GM12891 (cell line): Measurements from ENCODE around the gene FBF1.
"Not testable (repeated sequence)": the region's sequence is repeated elsewhere in the genome, so short reads cannot be mapped to it uniquely, and the experiment has no call there.

ENCODE experiments used
- DNase-seq: peaks from one replicate; pipeline ENCODE4 v3.0.0; 2011; ENCODE audit warnings: low spot score; ENCODE audit not compliant: insufficient read length
- FAIRE-seq: peaks from 2 replicates; lab custom pipeline; 2011; peaks lifted over from hg19 to GRCh38; lab: Jason Lieb, UNC
- PAX5 ChIP-seq: IDR thresholded peaks from 2 replicates; pipeline ENCODE4 v1.6.1; 2011; ENCODE audit warnings: low read length, moderate library complexity, mild to moderate bottlenecking; ENCODE audit not compliant: insufficient read depth, severe bottlenecking
- POLR2A ChIP-seq: IDR thresholded peaks from 2 replicates; pipeline ENCODE4 v1.6.1; 2011; ENCODE audit warnings: low read depth, low read length, control low read depth
- POLR2AphosphoS5 ChIP-seq: IDR thresholded peaks from 2 replicates; pipeline ENCODE4 v1.6.1; 2011; ENCODE audit warnings: low read depth, low read length, control low read depth
- POU2F2 ChIP-seq: IDR thresholded peaks from 2 replicates; pipeline ENCODE4 v1.6.1; 2011; ENCODE audit warnings: low read depth, mild to moderate bottlenecking, control low read depth, low read length, moderate library complexity
- SPI1 ChIP-seq: IDR thresholded peaks from 2 replicates; pipeline ENCODE4 v1.6.1; 2011; ENCODE audit warnings: low read depth, low read length, control low read depth
- TAF1 ChIP-seq: IDR thresholded peaks from 2 replicates; pipeline ENCODE4 v1.6.1; 2011; ENCODE audit warnings: low read depth, low read length, control low read depth

The FBF1 gene

GRCh38 chr17:75976175-75976848 lies 35.5 kb upstream of the FBF1 start:
- DNase-seq, result no peak
- no peak for FAIRE-seq
- TF ChIP-seq POLR2AphosphoS5, result no peak
- TF ChIP-seq TAF1, result no peak
- TF ChIP-seq POLR2A, result no peak
- no peak for TF ChIP-seq POU2F2
- no peak for TF ChIP-seq PAX5
- TF ChIP-seq SPI1, result no peak

GRCh38 chr17:75975757-75976174 lies 34.9 kb upstream of the FBF1 start:
- no peak for DNase-seq
- TF ChIP-seq PAX5 (no peak), SPI1 (no peak), POLR2AphosphoS5 (no peak), POLR2A (no peak), POU2F2 (no peak), TAF1 (no peak)
- no peak for FAIRE-seq

- not testable (repeated sequence) for DNase-seq, FAIRE-seq
Measured at GRCh38 chr17:75975187-75975586, 34.3 kb upstream of the FBF1 start.

- TF ChIP-seq TAF1 (no peak), POU2F2 (no peak), SPI1 (no peak), PAX5 (no peak), POLR2AphosphoS5 (no peak), POLR2A (no peak)
- no peak for FAIRE-seq
- DNase-seq, result no peak
Measured at GRCh38 chr17:75970626-75971025, 29.8 kb upstream of the FBF1 start.

- TF ChIP-seq POLR2A (no peak), PAX5 (no peak), POU2F2 (no peak), TAF1 (no peak), POLR2AphosphoS5 (no peak), SPI1 (no peak)
- no peak for DNase-seq
- FAIRE-seq, result no peak
Measured at GRCh38 chr17:75970011-75970523, 29.2 kb upstream of the FBF1 start.

DNA sequence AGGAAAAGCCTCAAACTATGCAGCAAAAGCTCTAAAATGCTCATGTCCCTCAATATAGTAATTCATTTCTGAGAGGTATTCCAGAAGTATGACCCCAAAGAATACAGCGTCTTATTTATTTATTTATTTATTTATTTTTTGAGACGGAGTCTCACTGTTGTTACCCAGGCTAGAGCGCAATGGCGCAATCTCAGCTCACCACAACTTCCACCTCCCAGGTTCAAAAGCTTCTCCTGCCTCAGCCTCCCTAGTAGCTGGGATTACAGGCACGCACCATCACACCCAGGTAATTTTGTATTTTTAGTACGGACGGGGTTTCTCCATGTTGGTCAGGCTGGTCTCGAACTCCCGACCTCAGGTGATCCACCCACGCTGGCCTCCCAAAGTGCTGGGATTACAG lies 28.2 kb upstream of the FBF1 start:
- DNase-seq, FAIRE-seq: not testable (repeated sequence)

DNA sequence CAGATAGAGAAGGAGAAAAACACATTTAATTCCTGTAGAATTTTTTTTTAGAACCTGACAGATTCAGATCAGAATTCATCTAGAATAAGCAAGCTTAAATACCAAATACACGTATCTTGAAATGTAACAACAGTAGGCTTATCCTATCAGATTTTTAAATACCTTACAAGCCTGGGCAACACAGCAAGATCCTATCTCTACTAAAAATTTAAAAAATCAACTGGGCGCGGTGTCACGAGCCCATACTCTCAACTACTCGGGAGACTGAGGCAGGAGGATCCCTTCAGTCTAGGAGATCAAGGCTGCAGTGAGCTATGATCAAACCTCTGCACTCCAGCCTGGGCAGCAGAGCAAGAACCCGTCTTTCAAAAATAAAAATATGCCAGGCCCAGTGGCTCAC lies 24.6 kb upstream of the FBF1 start:
- no peak for TF ChIP-seq TAF1
- TF ChIP-seq POLR2A, result no peak
- TF ChIP-seq SPI1, result no peak
- no peak for TF ChIP-seq PAX5
- no peak for TF ChIP-seq POLR2AphosphoS5
- TF ChIP-seq POU2F2, result no peak
- no peak for DNase-seq
- no peak for FAIRE-seq

- FAIRE-seq (no peak), DNase-seq (no peak)
- TF ChIP-seq POLR2AphosphoS5, result no peak
- TF ChIP-seq POU2F2, result no peak
- TF ChIP-seq POLR2A, result no peak
- no peak for TF ChIP-seq SPI1
- no peak for TF ChIP-seq TAF1
- no peak for TF ChIP-seq PAX5
Measured at GRCh38 chr17:75959839-75960511, 19.1 kb upstream of the FBF1 start.

DNA sequence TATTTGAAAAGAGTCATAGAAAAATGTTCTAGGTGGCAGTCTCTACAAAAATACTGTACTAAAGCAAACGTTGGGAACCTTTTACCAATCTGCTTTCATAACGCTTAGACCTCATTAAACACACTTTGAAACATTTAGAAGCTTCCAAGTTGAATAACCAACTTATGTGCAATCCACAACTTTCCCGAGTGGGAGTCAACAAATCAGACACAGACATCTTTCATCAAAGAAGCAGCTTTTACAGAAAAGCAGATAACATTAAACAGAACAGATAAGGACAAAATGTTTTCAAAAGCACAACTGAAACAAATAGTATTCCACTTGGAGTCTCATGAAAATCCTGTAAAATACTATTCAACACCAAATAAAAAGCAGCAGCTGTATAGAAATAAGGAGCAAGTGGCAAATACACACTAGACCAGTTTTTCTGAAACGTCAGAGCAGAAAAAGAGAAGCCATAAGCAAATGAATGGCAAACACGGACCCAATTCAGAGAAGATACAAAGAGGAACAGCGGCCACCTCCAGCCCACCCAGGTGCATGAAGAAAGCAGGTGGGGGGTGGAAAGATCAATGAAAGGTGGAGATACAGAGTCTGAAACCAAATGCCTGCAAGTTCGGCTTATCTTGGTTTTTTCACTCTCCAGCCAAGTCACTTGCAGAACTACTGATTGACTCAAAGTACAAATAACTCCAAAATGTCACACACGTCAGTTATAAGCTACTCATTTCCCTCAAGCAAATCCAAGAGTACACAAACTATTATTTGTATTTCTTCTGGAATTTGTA lies 18.4 kb upstream of the FBF1 start:
- no peak for FAIRE-seq
- DNase-seq, result no peak

More for the DNA sequence above, 18.4 kb upstream of the FBF1 start:
- TF ChIP-seq TAF1, result no peak
- TF ChIP-seq POU2F2, result no peak
- no peak for TF ChIP-seq SPI1
- no peak for TF ChIP-seq PAX5
- no peak for TF ChIP-seq POLR2A
